ENCODE measurements around the gene ZNF496.
"Not testable (repeated sequence)": the region's sequence is repeated elsewhere in the genome, so short reads cannot be mapped to it uniquely, and the experiment has no call there.

DNA sequence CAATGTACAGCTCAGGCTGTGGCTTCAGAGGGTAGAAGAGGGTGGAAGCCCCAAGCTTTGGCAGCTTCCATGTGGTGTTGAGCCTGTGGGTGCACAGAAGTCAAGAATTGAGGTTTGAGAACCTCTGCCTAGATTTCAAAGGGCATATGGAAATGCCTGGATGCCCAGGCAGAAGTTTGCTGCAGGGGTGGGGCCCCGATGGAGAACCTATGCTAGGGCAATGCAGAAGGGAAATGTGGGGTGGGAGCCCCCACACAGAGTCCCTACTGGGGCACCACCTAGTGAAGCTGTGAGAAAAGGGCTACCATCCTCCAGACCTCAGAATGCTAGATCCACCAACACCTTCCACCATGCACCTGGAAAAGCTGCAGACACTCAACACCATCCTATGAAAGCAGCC is 34.7 kb upstream of the ZNF496 start:
- not testable (repeated sequence) for TF ChIP-seq PKNOX1, NFRKB (IDR thresholded peaks at IDR 0.05)
